Measurements from ENCODE around the gene CISTR. TPM values are rescaled to one million over a fixed set of nuclear protein-coding genes. Genes with fewer than 3 reads are reported as not detected.

The CISTR gene
- total and polyA plus RNA-seq, 2 donors (not counting 1 experiment from before 2014, with no cell fraction given): not detected

DNA sequence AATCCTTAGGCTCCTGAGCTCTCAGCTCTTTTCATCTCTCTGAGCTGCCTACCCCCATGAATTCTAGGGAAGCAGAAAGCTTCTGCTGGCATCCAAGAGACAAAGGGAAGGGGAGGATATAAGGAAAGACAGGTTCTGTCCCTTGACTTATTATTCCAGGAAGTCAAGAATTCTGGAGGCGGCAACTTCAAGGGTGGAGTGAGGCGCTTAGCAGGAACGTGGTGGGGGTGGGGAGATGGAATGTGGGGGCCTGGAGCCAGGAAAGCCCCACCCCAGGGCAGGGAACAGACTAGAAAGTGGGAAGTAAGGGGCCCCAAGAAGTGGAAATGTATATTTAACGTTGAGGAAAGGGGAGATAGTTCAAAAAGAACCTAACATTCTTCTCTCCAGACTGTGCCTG lies 26.0 kb downstream of the CISTR start:
- 82% methylated on average over 3 of the region's 4 CpGs for WGBS (ENCODE audit: insufficient coverage)
- intact Hi-C loops (cut with micrococcal nuclease): loop anchor here (2.0 to 10.0 kb wide), 4 partner anchors 21 to 489 kb away; partner anchors contain the start of gene PCBP2
- ATAC-seq (ENCODE audit: low read depth) (no peak), DNase-seq (no peak)
- peaks cover 13 to 21% of the 10 kb centered on the region in 2 donors for H3K4me1 ChIP-seq (ENCODE audit: control insufficient read depth in 2 of 2, insufficient read depth in 2 of 2, low read length in 2 of 2)
- no peaks in the 10 kb centered on the region for H3K9me3 Mint-ChIP-seq (ENCODE audit: insufficient read depth)
- no peak overlapping the region for H3K27ac Mint-ChIP-seq
- H3K9ac ChIP-seq (ENCODE audit: low read length): no peak overlapping the region
- no peaks in the 10 kb centered on the region for H3K9me3 ChIP-seq (ENCODE audit: control extremely low read depth in 1 of 3, control insufficient read depth in 2 of 3, insufficient read depth in 1 of 3, low read length in 2 of 3)
- peaks cover 22% of the 10 kb centered on the region for H3K4me1 Mint-ChIP-seq
- H3K4me3 Mint-ChIP-seq: peak overlapping the region; percentile 91
- H3K4me2 ChIP-seq (replicated peaks; ENCODE audit: low read depth, low read length, poor library complexity, severe bottlenecking): no peak overlapping the region
- H3K4me3 ChIP-seq (ENCODE audit: control extremely low read depth in 1 of 5, extremely low read depth in 1 of 5, insufficient read depth in 1 of 5, low read depth in 2 of 5, low read length in 4 of 5): peak overlapping the region in 1 of 5 experiments; percentile 81
- H3K36me3 ChIP-seq (replicated peaks in 1 of 2; ENCODE audit: control extremely low read depth in 1 of 2, control insufficient read depth in 1 of 2, extremely low read depth in 1 of 2, insufficient read depth in 2 of 2, low read length in 1 of 2): peaks cover 4 to 46% of the 10 kb centered on the region in 2 experiments
- POLR2A ChIA-PET: no interaction called here
- no peaks in the 10 kb centered on the region for H3K27me3 ChIP-seq (replicated peaks in 1 of 4; ENCODE audit: control extremely low read depth in 1 of 4, control insufficient read depth in 3 of 4, insufficient read depth in 4 of 4, low read length in 3 of 4)
- CTCF ChIA-PET: interaction anchor here (1.2 to 17.5 kb wide), 4 partner anchors 12 to 31 kb away, joined by 4 to 254 read pairs (median 8); no protein-coding TSS in a partner anchor
- TF ChIP-seq EZH2 (IDR thresholded peaks at IDR 0.05; ENCODE audit: borderline replicate concordance, insufficient read depth, low read depth, low read length, poor library complexity, severe bottlenecking): no peak
- TF ChIP-seq, protein P1, sequence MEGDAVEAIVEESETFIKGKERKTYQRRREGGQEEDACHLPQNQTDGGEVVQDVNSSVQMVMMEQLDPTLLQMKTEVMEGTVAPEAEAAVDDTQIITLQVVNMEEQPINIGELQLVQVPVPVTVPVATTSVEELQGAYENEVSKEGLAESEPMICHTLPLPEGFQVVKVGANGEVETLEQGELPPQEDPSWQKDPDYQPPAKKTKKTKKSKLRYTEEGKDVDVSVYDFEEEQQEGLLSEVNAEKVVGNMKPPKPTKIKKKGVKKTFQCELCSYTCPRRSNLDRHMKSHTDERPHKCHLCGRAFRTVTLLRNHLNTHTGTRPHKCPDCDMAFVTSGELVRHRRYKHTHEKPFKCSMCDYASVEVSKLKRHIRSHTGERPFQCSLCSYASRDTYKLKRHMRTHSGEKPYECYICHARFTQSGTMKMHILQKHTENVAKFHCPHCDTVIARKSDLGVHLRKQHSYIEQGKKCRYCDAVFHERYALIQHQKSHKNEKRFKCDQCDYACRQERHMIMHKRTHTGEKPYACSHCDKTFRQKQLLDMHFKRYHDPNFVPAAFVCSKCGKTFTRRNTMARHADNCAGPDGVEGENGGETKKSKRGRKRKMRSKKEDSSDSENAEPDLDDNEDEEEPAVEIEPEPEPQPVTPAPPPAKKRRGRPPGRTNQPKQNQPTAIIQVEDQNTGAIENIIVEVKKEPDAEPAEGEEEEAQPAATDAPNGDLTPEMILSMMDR (IDR thresholded peaks at IDR 0.05): no peak
- no peak overlapping the region for H3K27ac ChIP-seq (ENCODE audit: low read length in 2 of 2)
- H3K79me2 ChIP-seq (ENCODE audit: control insufficient read depth, insufficient read depth, low read length): peaks cover 19% of the 10 kb centered on the region
- H3K27me3 Mint-ChIP-seq: no peaks in the 10 kb centered on the region
- H2AFZ ChIP-seq (ENCODE audit: insufficient read depth, low read depth, low read length, poor library complexity, severe bottlenecking): no peak overlapping the region
- H4K20me1 ChIP-seq (ENCODE audit: control insufficient read depth, insufficient read depth, low read length, poor library complexity, severe bottlenecking): peaks cover 12% of the 10 kb centered on the region

DNA sequence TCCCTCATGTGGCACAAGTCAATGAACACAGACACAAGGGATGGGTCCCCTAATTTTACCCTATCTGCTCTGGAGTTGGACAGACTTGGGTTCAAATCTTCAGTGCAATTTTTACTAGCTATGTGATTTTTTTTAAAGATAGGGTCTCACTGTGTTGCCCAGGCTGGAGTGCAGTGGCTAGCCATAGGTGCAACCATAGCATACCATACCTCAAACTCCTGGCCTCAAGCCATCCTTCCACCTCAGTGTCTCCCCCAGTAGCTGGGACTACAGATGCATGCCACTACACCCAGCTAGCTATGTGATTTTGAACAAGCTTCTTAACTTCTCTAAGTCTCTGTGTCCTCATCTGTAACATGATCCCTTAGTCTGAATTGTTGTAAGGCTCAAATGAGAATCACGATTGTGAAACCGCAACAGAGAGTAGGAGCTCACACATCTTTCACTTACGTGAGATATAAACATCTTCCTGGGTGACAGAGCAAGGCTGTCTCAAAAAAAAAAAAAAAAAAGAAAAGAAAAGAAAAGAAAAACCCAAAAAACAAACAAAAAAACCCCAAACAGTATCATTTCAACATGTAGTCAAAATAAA lies 29.2 kb downstream of the CISTR start:
- Mint-ChIP-seq H3K4me3 (no peak overlapping the region), H3K27ac (no peak overlapping the region), H3K4me1 (peaks cover 13% of the 10 kb centered on the region), H3K9me3 (ENCODE audit: insufficient read depth) (no peaks in the 10 kb centered on the region), H3K27me3 (no peaks in the 10 kb centered on the region)
- no peak for TF ChIP-seq EZH2 (IDR thresholded peaks at IDR 0.05; ENCODE audit: borderline replicate concordance, insufficient read depth, low read depth, low read length, poor library complexity, severe bottlenecking)
- TF ChIP-seq, protein P1 (IDR thresholded peaks at IDR 0.05): no peak
- Histone ChIP-seq H3K9ac (ENCODE audit: low read length) (no peak overlapping the region), H2AFZ (ENCODE audit: insufficient read depth, low read depth, low read length, poor library complexity, severe bottlenecking) (no peak overlapping the region), H3K4me2 (replicated peaks; ENCODE audit: low read depth, low read length, poor library complexity, severe bottlenecking) (no peak overlapping the region), H4K20me1 (ENCODE audit: control insufficient read depth, insufficient read depth, low read length, poor library complexity, severe bottlenecking) (peaks cover 12% of the 10 kb centered on the region), H3K27ac (ENCODE audit: low read length in 2 of 2) (no peak overlapping the region), H3K79me2 (ENCODE audit: control insufficient read depth, insufficient read depth, low read length) (peaks cover 19% of the 10 kb centered on the region), H3K4me3 (ENCODE audit: control extremely low read depth in 1 of 5, extremely low read depth in 1 of 5, insufficient read depth in 1 of 5, low read depth in 2 of 5, low read length in 4 of 5) (no peak overlapping the region), H3K9me3 (ENCODE audit: control extremely low read depth in 1 of 3, control insufficient read depth in 2 of 3, insufficient read depth in 1 of 3, low read length in 2 of 3) (no peaks in the 10 kb centered on the region), H3K4me1 (ENCODE audit: control insufficient read depth in 2 of 2, insufficient read depth in 2 of 2, low read length in 2 of 2) (peaks cover 10 to 14% of the 10 kb centered on the region in 2 donors), H3K27me3 (replicated peaks in 1 of 4; ENCODE audit: control extremely low read depth in 1 of 4, control insufficient read depth in 3 of 4, insufficient read depth in 4 of 4, low read length in 3 of 4) (no peaks in the 10 kb centered on the region), H3K36me3 (replicated peaks in 1 of 2; ENCODE audit: control extremely low read depth in 1 of 2, control insufficient read depth in 1 of 2, extremely low read depth in 1 of 2, insufficient read depth in 2 of 2, low read length in 1 of 2) (peaks cover 5 to 62% of the 10 kb centered on the region in 2 experiments)
- WGBS (ENCODE audit: insufficient coverage): no CpG with 5 or more reads among the region's 3 CpGs
- CTCF ChIA-PET: interaction anchor here (0.7 to 17.5 kb wide), 4 partner anchors 17 to 23 kb away, joined by 3 to 254 read pairs (median 3); no protein-coding TSS in a partner anchor
- DNase-seq (no peak), ATAC-seq (ENCODE audit: low read depth) (no peak)
- intact Hi-C loops (cut with micrococcal nuclease): loop anchor here (10.0 kb wide), 1 partner anchor 492 kb away; no protein-coding TSS in a partner anchor
- POLR2A ChIA-PET: no interaction called here

Data from B cell (primary cell).